GM19468 (cell line): ENCODE measurements around the gene MSL3.
A peak's percentile ranks its signal among the peaks of the same experiment; 100 is the strongest.

Experiments
- ATAC-seq: cut with Tn5 transposase; IDR thresholded peaks from one replicate; pipeline ENCODE4 v1.9.1; 2021; ENCODE audit warnings: mild to moderate bottlenecking, moderate library complexity, moderate number of reproducible peaks; ENCODE audit not compliant: unreplicated experiment; ENCODE audit errors: extremely low read depth

MSL3 gene

DNA sequence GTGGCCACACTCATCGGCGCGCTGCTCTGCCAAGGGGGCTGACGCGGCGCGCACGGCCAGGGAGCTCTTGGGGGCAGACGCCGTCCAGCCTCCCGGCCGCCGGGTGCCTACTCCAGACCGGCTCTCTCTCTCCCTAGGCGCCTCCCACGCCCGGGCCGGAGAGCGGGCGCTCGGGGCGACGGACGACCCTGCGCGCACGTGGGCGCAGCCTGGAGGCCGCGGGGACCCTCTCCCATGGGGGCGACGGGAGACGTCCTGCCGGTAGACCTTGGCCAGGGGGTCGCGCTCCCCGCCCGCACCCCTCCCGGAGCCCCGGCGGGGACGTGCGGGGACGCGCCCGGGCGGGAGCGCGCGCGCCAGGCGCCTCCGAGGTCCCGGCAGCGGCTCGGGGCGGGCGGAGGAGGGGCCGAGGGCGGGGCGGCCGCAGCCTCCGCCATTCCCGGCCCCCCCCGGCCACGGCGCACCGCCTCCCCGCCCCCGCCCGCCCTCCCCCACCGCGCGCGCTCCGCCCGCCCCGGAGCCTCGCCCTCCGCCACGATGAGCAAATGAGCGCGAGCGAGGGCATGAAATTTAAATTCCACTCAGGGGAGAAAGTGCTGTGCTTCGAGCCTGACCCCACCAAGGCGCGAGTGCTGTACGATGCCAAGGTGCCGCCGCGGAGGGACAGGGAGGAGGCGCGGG is at the start of gene MSL3:
Gene MSL3, plus strand, starts transcription at position 519 of the 681 bp plus-strand sequence. Its CDS starts 27 bp downstream, at position 546.
- ATAC-seq = no peak

DNA sequence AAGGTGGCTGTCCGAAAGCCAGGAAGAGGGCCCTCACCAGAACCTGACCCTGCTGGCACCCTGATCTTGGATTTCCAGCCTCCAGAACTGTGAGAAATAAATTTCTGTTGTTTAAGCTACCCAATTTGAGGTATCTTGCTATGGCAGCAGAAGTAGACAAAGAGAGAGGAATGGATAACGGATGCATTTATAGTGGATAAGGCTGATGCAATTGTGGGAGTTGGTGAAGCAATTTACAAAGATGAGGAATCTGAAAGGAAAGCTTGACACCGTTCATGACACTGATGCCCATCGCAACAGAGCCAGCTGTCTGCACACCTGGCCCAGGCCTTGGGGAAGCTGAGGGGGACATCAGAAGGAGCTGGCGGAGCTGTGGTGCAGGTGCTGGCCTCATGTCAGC is 35.7 kb upstream of the MSL3 start:
- ATAC-seq = no peak

DNA sequence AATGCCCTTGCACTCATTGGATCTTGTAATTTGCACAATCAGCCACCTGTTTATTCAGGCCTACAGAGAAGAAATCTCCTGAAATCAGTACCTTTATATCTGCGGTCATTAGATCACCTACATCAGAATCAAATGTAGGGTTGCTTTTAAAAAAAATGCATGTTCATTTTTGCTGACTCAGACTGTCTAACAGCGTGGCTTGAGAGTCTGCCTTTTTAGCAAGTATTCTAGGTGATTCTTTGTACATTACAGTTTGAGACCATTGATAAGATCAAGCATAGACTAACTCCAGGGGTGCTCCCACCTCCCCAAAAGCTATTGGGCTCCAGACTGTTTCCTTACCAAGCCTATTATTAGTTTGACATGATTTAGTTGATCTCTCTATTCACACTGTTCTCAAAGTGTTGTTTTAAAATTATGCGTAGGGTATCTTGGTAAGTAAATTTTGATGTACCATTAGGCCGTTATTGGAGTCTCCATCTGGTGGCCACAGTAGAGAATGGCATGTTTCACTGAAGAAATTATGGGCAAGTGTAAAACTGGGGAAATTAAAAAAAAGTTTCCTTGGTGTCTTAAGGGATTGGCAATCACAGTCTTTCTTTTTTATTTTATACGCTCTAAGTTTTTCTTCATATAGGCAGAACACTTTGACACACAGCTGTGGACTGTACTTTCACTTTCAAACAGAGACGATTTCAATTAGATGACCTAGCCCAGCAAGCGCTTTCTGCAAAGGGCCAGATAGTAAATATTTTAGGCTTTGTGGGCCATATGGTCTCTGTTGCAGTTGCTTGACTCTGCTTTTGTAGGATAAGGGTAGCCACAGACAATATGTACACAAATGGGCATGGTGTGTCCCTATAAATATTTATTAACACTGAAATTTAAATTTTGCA is 33.7 kb upstream of the MSL3 start:
- no peak for ATAC-seq

GRCh38 chrX:11725631-11726442 is 32.2 kb upstream of the MSL3 start:
- no peak for ATAC-seq

GRCh38 chrX:11728556-11728955 is 29.5 kb upstream of the MSL3 start:
- no peak for ATAC-seq

GRCh38 chrX:11733614-11734013 is 24.4 kb upstream of the MSL3 start:
- peak; percentile 48 for ATAC-seq

GRCh38 chrX:11739776-11740175 is 18.3 kb upstream of the MSL3 start:
- no peak for ATAC-seq

- no peak for ATAC-seq
These were observed 17.2 kb upstream of the MSL3 start for GRCh38 chrX:11740794-11741193.

DNA sequence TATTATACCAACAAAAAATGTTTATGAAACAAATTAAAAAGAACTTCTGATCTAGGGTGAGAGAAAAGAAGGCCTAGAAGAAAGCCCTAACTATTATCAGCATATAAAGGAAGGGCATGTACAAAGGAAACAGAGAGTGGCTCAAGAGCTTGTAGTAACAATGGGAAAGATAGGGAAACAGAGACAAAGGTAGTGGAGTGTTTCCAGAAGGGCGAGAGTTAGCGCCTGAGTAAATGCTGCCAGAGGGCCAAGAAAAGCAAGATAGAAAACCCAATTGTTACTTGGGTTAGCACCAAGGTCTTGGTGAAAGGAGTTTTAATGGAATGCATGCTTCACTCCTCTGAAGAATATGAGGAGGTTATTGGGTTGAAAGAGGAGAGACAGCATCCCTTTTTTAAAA is 16.5 kb upstream of the MSL3 start:
- no peak for ATAC-seq

GRCh38 chrX:11745881-11746280 is 12.2 kb upstream of the MSL3 start:
- ATAC-seq = no peak

DNA sequence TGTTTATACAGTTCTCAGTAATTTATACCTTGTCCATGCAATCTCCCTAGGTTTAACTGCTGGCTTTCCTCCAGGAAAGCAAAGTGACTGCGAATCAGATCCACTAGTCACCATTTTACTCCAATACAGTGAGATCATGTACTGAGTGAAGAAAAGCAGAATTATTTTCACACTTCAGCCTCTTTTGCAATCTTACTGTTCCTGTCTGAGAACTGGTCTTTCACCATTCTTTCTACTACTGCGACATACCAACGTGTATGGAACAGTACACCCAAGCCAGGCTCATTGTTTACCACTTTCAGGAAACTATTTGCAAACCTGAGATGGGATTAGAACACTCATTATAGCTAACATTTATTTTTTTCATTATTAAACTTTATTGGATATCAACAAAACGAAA is 8.0 kb upstream of the MSL3 start:
- ATAC-seq = no peak

DNA sequence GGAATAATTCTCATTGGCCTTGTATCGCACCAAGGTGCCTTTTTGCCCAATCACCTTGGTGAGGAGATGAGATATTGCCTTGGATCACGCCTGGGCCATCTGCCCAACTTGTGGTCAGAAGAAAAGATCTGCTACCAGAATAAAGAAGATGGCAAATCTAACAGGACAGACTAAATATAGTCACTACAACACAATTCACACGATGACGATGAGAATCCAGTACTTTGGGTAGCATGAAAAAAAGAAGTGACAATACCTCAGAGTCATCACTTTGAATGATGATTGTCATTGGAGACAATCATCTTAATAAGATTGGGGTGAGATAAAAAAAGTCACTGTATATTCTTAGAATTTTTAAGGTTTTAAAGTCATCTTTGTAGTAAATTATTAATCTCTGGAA is 7.3 kb upstream of the MSL3 start:
- ATAC-seq = no peak

DNA sequence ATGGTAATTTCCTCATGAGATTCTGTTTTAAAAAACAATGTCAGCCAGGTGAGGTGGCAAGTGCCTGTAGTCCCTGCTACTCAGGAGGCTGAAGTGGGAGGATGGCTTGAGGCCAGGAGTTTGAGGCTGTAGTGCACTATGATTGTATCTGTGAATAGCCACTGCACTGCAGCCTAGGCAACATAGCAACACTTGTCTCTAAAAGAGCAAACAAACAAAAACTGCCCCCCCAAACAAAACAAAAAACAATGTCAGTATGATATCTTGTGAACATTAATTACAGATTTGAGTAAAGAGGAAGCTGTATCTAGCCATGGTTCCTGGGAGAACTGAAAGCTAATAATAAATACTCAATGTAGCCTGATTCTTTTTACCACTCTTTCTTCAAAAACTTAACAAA is 6.8 kb upstream of the MSL3 start:
- no peak for ATAC-seq

- no peak for ATAC-seq
These were observed 4.4 kb upstream of the MSL3 start for GRCh38 chrX:11753668-11754067.

- no peak for ATAC-seq
These were observed 2.9 kb upstream of the MSL3 start for GRCh38 chrX:11754958-11755645.

DNA sequence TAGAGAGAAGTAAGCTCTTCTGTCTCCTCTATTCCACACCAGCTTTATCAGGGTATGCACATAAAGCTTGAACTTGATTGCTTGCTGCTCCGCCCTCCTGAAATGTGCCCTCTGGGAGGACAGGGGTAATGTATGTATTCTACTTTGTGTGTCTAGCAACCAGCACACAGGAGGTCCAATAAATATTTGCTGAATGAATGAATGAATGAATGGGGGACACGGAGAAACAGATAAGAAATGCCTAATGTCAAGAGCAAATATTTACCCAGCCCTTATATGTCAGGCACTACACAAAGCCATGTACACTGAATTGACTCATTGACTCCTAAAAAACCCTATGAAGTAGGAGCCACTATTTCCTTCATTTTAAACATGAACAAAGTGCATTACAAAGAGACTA is 2.3 kb upstream of the MSL3 start:
- no peak for ATAC-seq

DNA sequence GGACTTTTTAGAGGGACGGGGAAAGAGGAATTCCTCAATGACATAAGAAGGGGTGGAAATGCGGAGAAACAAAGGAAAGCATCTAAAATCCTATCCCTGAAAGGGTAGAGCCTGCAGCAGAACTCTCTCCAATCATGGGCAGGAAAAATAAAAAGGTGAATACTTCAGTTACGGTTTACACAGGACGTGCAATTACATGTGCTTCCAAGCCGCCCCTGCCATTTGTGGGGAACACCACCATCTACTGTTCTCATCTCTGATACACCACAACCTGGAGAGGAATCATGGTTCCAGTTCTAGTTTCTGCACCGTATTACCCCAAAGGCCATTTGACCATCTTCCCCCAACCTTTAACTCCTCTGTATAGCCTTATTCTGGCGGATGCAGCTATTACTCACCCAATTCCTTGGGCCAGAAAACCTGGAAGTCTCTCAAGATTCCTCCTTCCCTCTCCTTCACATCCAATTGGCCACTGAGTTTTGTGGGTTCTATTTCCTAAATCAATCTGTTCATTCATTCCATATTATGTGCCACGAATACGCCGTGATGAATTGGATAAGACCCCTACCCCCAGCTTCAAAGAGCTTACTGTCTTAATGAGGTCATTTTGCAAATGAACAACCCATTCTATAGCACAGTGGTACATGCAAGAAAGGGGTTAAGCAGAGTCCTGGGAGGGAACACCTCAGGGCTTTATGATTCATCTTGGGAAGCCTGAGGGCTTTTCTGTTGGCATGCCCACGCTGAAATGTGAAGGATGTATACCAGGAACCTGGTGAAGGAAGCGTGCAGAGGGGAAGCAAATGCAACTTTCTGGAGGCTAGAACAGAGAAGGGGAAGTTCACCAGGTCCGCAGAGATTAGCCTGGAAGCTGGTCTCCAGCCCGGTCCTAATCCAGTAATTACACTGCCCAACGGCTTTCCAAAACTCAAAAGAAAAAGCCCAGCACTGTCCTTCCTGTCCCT is 1.4 kb upstream of the MSL3 start:
- no peak for ATAC-seq

- ATAC-seq = no peak
These were observed 679 bp upstream of the MSL3 start for GRCh38 chrX:11757397-11757718.
